Esophagus muscularis mucosa (tissue), 4 donors: Measurements from ENCODE around the gene ADK. TPM values are rescaled to one million over a fixed set of nuclear protein-coding genes. Genes with fewer than 3 reads are reported as not detected.

Source experiments
- DNase-seq: peaks from one replicate; pipeline ENCODE4 v3.0.0-alpha.2; 2017; ENCODE audit errors: extremely low spot score
- H3K27ac ChIP-seq, 4 donors: fragments of 200-600 bp; sonication (generic); replicated peaks in 1 of 4; 1 replicate in 3 of 4; 2 replicates in 1 of 4; pipeline ENCODE4 v1.5.1; 2016 to 2019; ENCODE audit warnings: mild to moderate bottlenecking in 1 of 4
- H3K27me3 ChIP-seq, 4 donors: fragments of 200-600 bp; sonication (generic); one replicate each; pipeline versions ENCODE4 v1.5.1 to v1.6.0; 2016 to 2019
- H3K36me3 ChIP-seq, 4 donors: fragments of 200-600 bp; sonication (generic); one replicate each; pipeline ENCODE4 v1.5.1; 2016 to 2019
- H3K4me1 ChIP-seq, 4 donors: fragments of 200-600 bp; sonication (generic); one replicate each; pipeline ENCODE4 v1.5.1; 2016 to 2019
- H3K4me3 ChIP-seq, 4 donors: fragments of 200-600 bp; sonication (generic); 1 replicate in 2 of 4; 2 replicates in 2 of 4; pipeline ENCODE4 v1.5.1; 2016 to 2019; ENCODE audit warnings: mild to moderate bottlenecking in 4 of 4, moderate library complexity in 1 of 4
- H3K9me3 ChIP-seq, 4 donors: fragments of 200-600 bp; sonication (generic); 1 replicate in 3 of 4; 2 replicates in 1 of 4; pipeline ENCODE4 v1.5.1; 2016 to 2019
- EP300 ChIP-seq: sonication (generic); formaldehyde crosslinking; IDR thresholded peaks from one replicate; pipeline ENCODE4 v1.6.1; 2017; ENCODE audit warnings: antibody characterized with exemption
- POLR2A ChIP-seq: fragments of 450-650 bp; IDR thresholded peaks from one replicate; pipeline ENCODE4 v1.6.1; 2017; ENCODE audit warnings: antibody characterized with exemption, moderate library complexity, mild to moderate bottlenecking, low read depth
- POLR2AphosphoS5 ChIP-seq, 2 donors: sonication (generic); formaldehyde crosslinking; IDR thresholded peaks; one replicate each; pipeline ENCODE4 v1.6.1; 2017; ENCODE audit warnings: antibody characterized with exemption in 2 of 2
- WGBS: methylation state at CpG from one replicate; pipeline ENCODE4 v1.1.5; 2018; 5-methylcytosine and 5-hydroxymethylcytosine counted together
- intact Hi-C: fragments of 100-400 bp; cut with DNase I; formaldehyde crosslinking; loops from one replicate; pipeline ENCODE4 v1.15.1; 2023
- total RNA-seq, 4 donors: library from RNA; depleted of rRNA; stranded (reverse); fragments of >200 nt; gene quantifications; one replicate each; pipeline versions ENCODE4 v1.1.0 to v1.2.1, GENCODE V29; 2016
- TF ChIP-seq, protein P1 (sequence below), 3 experiments: fragments of 200-600 bp in 2 of 3; fragments of 450-650 bp in 1 of 3; sonication (generic) in 2 of 3; IDR thresholded peaks; one replicate each; pipeline ENCODE4 v1.5.1; 2017 to 2019; ENCODE audit warnings: antibody characterized with exemption in 3 of 3, mild to moderate bottlenecking in 2 of 3, moderate library complexity in 1 of 3

The ADK gene
- total RNA-seq, 4 donors from 2014 or later: 20.2 to 23.3 (median 21.2) TPM

DNA sequence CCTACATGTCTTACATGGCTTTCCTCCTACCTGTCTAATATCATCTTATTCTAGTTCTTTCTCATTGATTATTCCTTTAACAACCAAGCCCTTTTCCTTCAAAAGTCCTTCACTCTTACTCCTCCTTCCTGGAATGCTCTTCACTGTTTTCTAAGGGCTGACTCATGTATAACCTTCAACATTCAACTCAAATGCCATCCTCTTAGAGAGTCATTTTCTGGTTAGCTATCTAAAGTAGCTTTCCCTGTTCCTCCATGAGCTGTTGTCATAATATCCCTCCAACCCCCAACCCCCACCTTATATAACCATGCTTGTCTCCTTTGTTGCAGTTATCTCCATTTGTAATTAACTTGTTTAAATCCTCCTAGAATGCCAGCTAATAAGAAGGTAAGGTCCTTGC is 286.8 kb downstream of the ADK start:
- Histone ChIP-seq H3K27me3 (no peaks in the 10 kb centered on the region), H3K4me3 (no peak overlapping the region), H3K27ac (no peak overlapping the region), H3K4me1 (peaks cover 0 to 10% (median 3%) of the 10 kb centered on the region in 4 donors), H3K36me3 (no peaks in the 10 kb centered on the region), H3K9me3 (no peaks in the 10 kb centered on the region)
- no peak for DNase-seq
- no peak for TF ChIP-seq POLR2A
- no peak for TF ChIP-seq EP300
- TF ChIP-seq, protein P1, sequence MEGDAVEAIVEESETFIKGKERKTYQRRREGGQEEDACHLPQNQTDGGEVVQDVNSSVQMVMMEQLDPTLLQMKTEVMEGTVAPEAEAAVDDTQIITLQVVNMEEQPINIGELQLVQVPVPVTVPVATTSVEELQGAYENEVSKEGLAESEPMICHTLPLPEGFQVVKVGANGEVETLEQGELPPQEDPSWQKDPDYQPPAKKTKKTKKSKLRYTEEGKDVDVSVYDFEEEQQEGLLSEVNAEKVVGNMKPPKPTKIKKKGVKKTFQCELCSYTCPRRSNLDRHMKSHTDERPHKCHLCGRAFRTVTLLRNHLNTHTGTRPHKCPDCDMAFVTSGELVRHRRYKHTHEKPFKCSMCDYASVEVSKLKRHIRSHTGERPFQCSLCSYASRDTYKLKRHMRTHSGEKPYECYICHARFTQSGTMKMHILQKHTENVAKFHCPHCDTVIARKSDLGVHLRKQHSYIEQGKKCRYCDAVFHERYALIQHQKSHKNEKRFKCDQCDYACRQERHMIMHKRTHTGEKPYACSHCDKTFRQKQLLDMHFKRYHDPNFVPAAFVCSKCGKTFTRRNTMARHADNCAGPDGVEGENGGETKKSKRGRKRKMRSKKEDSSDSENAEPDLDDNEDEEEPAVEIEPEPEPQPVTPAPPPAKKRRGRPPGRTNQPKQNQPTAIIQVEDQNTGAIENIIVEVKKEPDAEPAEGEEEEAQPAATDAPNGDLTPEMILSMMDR (IDR thresholded peaks at IDR 0.05): no peak
- TF ChIP-seq POLR2AphosphoS5 (IDR thresholded peaks at IDR 0.05): no peak
- intact Hi-C loops: no loop called here

DNA sequence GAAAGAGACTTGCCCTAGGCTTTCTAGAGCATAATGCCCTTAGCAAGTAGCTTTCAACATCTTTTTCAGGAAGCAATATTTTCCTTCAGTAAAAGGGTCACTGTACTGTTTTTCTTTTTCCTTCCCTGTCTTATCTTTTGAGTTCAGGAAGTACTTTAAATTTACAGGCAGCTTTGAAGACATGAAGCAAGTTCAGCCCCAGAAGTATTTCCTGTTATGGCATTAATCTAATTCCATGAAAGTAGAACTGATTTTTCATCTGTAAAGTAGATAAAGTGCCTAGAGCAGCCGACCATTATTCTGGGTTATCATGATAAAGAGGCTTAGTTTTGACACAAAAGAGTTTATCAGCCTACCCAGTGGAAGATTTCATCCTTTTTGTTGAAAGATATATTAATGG is 288.2 kb downstream of the ADK start:
- 52% methylated on average over 1 of the region's 1 CpG for WGBS
- no peak overlapping the region for H3K27ac ChIP-seq
- DNase-seq: no peak
- H3K4me3 ChIP-seq: no peak overlapping the region
- H3K9me3 ChIP-seq: no peaks in the 10 kb centered on the region
- no peaks in the 10 kb centered on the region for H3K4me1 ChIP-seq
- intact Hi-C loops: no loop called here
- no peak for TF ChIP-seq EP300
- TF ChIP-seq POLR2A: no peak
- TF ChIP-seq POLR2AphosphoS5 (IDR thresholded peaks at IDR 0.05): no peak
- TF ChIP-seq, protein P1 (IDR thresholded peaks at IDR 0.05): no peak
- H3K27me3 ChIP-seq: no peaks in the 10 kb centered on the region
- H3K36me3 ChIP-seq: no peaks in the 10 kb centered on the region

DNA sequence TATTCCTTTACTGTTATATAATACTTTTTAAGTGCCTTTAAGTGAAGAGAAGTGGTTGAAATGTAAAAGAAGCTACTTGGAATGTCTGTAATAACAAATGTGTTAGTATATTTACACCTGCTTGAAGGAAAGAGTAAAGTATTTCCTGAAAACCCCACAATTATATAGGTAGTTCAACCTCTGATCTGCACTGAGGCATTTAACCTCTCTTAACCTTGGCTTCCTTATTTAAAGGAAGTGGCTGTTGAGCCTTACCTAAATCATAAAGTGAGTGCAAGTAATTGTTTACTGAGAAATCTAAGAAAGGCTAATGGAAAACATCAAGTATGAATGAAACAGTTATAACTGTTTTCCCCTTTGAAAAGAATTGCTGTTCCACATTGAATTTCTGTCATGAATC is 294.5 kb downstream of the ADK start:
- no peaks in the 10 kb centered on the region for H3K36me3 ChIP-seq
- no peak overlapping the region for H3K4me3 ChIP-seq
- no peaks in the 10 kb centered on the region for H3K9me3 ChIP-seq
- H3K27ac ChIP-seq: no peak overlapping the region
- TF ChIP-seq EP300 (no peak), POLR2AphosphoS5 (IDR thresholded peaks at IDR 0.05) (no peak), POLR2A (no peak)
- TF ChIP-seq, protein P1 (IDR thresholded peaks at IDR 0.05): no peak
- no peaks in the 10 kb centered on the region for H3K27me3 ChIP-seq
- no peak for DNase-seq
- no peaks in the 10 kb centered on the region for H3K4me1 ChIP-seq
- intact Hi-C loops: no loop called here

DNA sequence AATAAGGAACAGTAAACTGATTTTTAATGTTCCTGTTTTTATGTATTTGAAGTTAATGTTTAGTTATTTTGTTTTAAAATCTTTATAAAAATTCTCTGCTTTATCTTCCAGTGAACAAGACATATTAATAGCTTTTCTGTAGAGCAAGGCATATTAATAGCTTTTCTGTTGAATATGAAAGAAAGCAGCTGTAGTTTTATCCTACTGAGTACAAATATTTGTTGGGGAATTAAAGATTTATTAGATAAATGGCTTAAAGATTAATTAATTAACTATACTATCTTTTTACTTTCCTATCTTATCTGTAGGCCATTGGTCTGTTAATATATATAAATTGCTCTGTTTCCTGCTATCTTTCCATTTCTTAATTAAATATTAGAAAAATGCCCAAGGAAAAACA is 299.6 kb downstream of the ADK start:
- Histone ChIP-seq H3K4me3 (no peak overlapping the region), H3K4me1 (no peaks in the 10 kb centered on the region), H3K9me3 (no peaks in the 10 kb centered on the region), H3K36me3 (no peaks in the 10 kb centered on the region), H3K27me3 (no peaks in the 10 kb centered on the region), H3K27ac (no peak overlapping the region)
- intact Hi-C loops: no loop called here
- TF ChIP-seq POLR2A (no peak), EP300 (no peak), POLR2AphosphoS5 (IDR thresholded peaks at IDR 0.05) (no peak)
- TF ChIP-seq, protein P1 (IDR thresholded peaks at IDR 0.05): no peak
- DNase-seq: no peak

DNA sequence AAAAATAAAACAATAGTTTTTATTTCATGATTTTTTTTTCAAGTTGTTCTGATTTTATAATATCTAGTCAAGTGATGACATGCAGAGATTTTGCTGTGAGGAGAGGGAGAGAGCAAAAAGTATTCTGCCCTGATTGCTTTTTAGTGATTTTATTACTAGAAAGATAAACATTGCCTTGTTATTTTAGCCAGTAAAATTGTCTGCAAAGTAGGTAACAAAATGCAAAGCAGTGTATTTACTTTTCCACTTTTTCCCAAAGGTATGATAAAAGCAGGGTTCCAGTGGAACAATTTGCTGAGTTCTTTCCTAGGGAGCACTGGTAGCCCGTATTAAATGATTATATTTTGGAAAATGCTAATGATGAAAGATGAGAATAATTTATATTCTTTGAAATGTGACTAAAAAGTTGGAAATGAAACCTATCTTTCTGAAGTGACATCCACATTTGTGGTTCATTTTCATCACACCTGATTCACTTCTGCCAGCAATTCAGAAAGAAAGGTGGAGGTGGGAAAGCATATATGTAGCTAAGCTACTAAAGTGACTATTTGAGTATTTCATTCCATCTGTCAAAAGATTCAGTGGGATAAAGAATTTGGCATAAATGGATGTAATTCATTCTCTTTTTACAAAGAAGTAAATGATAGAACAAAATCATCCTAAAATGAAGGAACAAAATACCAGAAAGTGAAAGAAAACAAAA is 300.3 kb downstream of the ADK start:
- Histone ChIP-seq H3K36me3 (no peaks in the 10 kb centered on the region), H3K4me3 (no peak overlapping the region), H3K4me1 (no peaks in the 10 kb centered on the region), H3K9me3 (no peaks in the 10 kb centered on the region), H3K27ac (no peak overlapping the region), H3K27me3 (no peaks in the 10 kb centered on the region)
- intact Hi-C loops: no loop called here
- WGBS: 93% methylated on average over 1 of the region's 1 CpG
- no peak for TF ChIP-seq EP300
- TF ChIP-seq POLR2AphosphoS5 (IDR thresholded peaks at IDR 0.05): no peak
- TF ChIP-seq POLR2A: no peak
- TF ChIP-seq, protein P1 (IDR thresholded peaks at IDR 0.05): no peak
- no peak for DNase-seq
